Neuronal stem cell (in vitro differentiated cells): ENCODE results near the gene MYCN.
A peak's percentile ranks its signal among the peaks of the same experiment; 100 is the strongest.

Experiments used
- DNase-seq: peaks from one replicate; pipeline ENCODE4 v3.0.0-alpha.2; 2013; ENCODE audit warnings: low spot score
- H2AFZ ChIP-seq: one replicate; pipeline ENCODE4 v1.6.1; 2013; ENCODE audit warnings: mild to moderate bottlenecking, low read length, inconsistent platforms
- H2AK5ac ChIP-seq: 2 replicates; pipeline ENCODE4 v1.6.1; 2013; ENCODE audit warnings: low read depth, mild to moderate bottlenecking, inconsistent platforms, low read length, moderate library complexity, mixed read lengths
- H2BK120ac ChIP-seq: 2 replicates; pipeline ENCODE4 v1.6.1; 2013; ENCODE audit warnings: low read depth, mild to moderate bottlenecking, inconsistent platforms, low read length, moderate library complexity, mixed read lengths
- H2BK12ac ChIP-seq: one replicate; pipeline ENCODE4 v1.6.1; 2013; ENCODE audit warnings: low read length, inconsistent platforms
- H2BK15ac ChIP-seq: 2 replicates; pipeline ENCODE4 v1.6.1; 2013; ENCODE audit warnings: mild to moderate bottlenecking, low read length, inconsistent platforms, mixed read lengths
- H2BK5ac ChIP-seq: one replicate; pipeline ENCODE4 v1.6.1; 2013; ENCODE audit warnings: inconsistent platforms, mild to moderate bottlenecking, low read length, moderate library complexity
- H3K14ac ChIP-seq: one replicate; pipeline ENCODE4 v1.6.1; 2013; ENCODE audit warnings: low read length, inconsistent platforms
- H3K18ac ChIP-seq: 2 replicates; pipeline ENCODE4 v1.6.1; 2013; ENCODE audit warnings: low read length, inconsistent platforms
- H3K23ac ChIP-seq: 2 replicates; pipeline ENCODE4 v1.6.1; 2013; ENCODE audit warnings: low read depth, mild to moderate bottlenecking, mixed read lengths, low read length, inconsistent platforms; ENCODE audit not compliant: poor library complexity
- H3K27ac ChIP-seq: replicated peaks from 3 replicates; pipeline ENCODE4 v1.5.1; 2013; ENCODE audit warnings: low read length, inconsistent platforms
- H3K27me3 ChIP-seq, 3 experiments: 2 replicates each; pipeline ENCODE4 v1.6.1; 2013; ENCODE audit warnings: low read length in 3 of 3, mild to moderate bottlenecking in 2 of 3, inconsistent platforms in 1 of 3, low read depth in 1 of 3, mixed read lengths in 1 of 3, moderate library complexity in 1 of 3; ENCODE audit not compliant: control insufficient read depth in 3 of 3, insufficient read depth in 3 of 3
- H3K36me3 ChIP-seq, 2 donors: replicated peaks in 1 of 2; 2 replicates each; pipeline ENCODE4 v1.6.1; 2013; ENCODE audit warnings: low read length in 2 of 2; ENCODE audit not compliant: control insufficient read depth in 2 of 2, insufficient read depth in 2 of 2
- H3K4ac ChIP-seq: 2 replicates; pipeline ENCODE4 v1.6.1; 2013; ENCODE audit warnings: inconsistent platforms, mild to moderate bottlenecking, low read length, moderate library complexity
- H3K4me1 ChIP-seq, 2 donors: 1 replicate in 1 of 2; 2 replicates in 1 of 2; pipeline ENCODE4 v1.6.1; 2013; ENCODE audit warnings: low read length in 2 of 2, low read depth in 1 of 2; ENCODE audit not compliant: control insufficient read depth in 2 of 2, insufficient read depth in 1 of 2
- H3K4me2 ChIP-seq: one replicate; pipeline ENCODE4 v1.6.1; 2013; ENCODE audit warnings: mild to moderate bottlenecking, low read length, inconsistent platforms; ENCODE audit not compliant: insufficient read depth, poor library complexity, severe bottlenecking
- H3K4me3 ChIP-seq, 2 donors: 2 replicates each; pipeline ENCODE4 v1.5.1; 2013; ENCODE audit warnings: low read length in 2 of 2, mild to moderate bottlenecking in 2 of 2, inconsistent platforms in 1 of 2, moderate library complexity in 1 of 2
- H3K79me1 ChIP-seq: one replicate; pipeline ENCODE4 v1.6.1; 2013; ENCODE audit warnings: low read depth, mild to moderate bottlenecking, inconsistent platforms, low read length, moderate library complexity
- H3K9ac ChIP-seq: one replicate; pipeline ENCODE4 v1.6.1; 2013; ENCODE audit warnings: mild to moderate bottlenecking, low read depth, low read length, inconsistent platforms; ENCODE audit not compliant: poor library complexity
- H3K9me3 ChIP-seq, 2 donors: replicated peaks in 1 of 2; 2 replicates each; pipeline versions ENCODE3 to v1.6.1; 2013; ENCODE audit warnings: low read length in 2 of 2, mild to moderate bottlenecking in 2 of 2, inconsistent platforms in 1 of 2, low read depth in 1 of 2, mixed read lengths in 1 of 2, moderate library complexity in 1 of 2; ENCODE audit not compliant: control insufficient read depth in 2 of 2, insufficient read depth in 1 of 2
- H4K8ac ChIP-seq: one replicate; pipeline ENCODE4 v1.6.1; 2013; ENCODE audit warnings: low read depth, mild to moderate bottlenecking, inconsistent platforms, low read length, moderate library complexity
- H4K91ac ChIP-seq: one replicate; pipeline ENCODE4 v1.6.1; 2013; ENCODE audit warnings: low read length, low read depth, mild to moderate bottlenecking, inconsistent platforms; ENCODE audit not compliant: poor library complexity
- WGBS, 2 donors: extraction: QIAGEN DNeasy Blood & Tissue Kit; methylation state at CpG; one replicate each; pipeline ENCODE4 v1.1.7; 2013; ENCODE audit warnings: missing lambda C conversion rate in 2 of 2, mixed read lengths in 1 of 2; ENCODE audit not compliant: insufficient read length in 2 of 2, insufficient replicate concordance in 1 of 2; ENCODE audit errors: extremely low coverage in 2 of 2; 5-methylcytosine and 5-hydroxymethylcytosine counted together

The MYCN gene

GRCh38 chr2:15990151-15991101, 50.1 kb downstream of the MYCN start:
- Histone ChIP-seq H3K27me3 (no peaks in the 10 kb centered on the region), H3K4me3 (no peak overlapping the region), H3K4me2 (no peak overlapping the region), H2BK12ac (no peak overlapping the region), H3K14ac (no peak overlapping the region), H3K27ac (no peak overlapping the region), H2BK120ac (no peak overlapping the region), H4K91ac (no peak overlapping the region), H3K79me1 (no peaks in the 10 kb centered on the region), H3K23ac (no peak overlapping the region), H2AFZ (no peak overlapping the region), H2BK15ac (peak overlapping the region; percentile 82), H2BK5ac (no peak overlapping the region), H3K9ac (no peak overlapping the region), H3K4me1 (peaks cover 10 to 14% of the 10 kb centered on the region in 2 donors), H3K9me3 (peaks cover 0 to 3% of the 10 kb centered on the region in 2 donors), H2AK5ac (no peak overlapping the region), H3K36me3 (no peaks in the 10 kb centered on the region), H4K8ac (no peak overlapping the region), H3K4ac (no peak overlapping the region), H3K18ac (peak overlapping the region; percentile 77)
- no peak for DNase-seq
- no CpG with 5 or more reads among the region's 11 CpGs for WGBS, 2 donors

- Histone ChIP-seq H3K4me3 (no peak overlapping the region), H2AFZ (no peak overlapping the region), H2BK15ac (no peak overlapping the region), H3K4me1 (peaks cover 6% of the 10 kb centered on the region in 2 donors), H3K9ac (no peak overlapping the region), H4K91ac (no peak overlapping the region), H2BK5ac (no peak overlapping the region), H4K8ac (no peak overlapping the region), H3K23ac (no peak overlapping the region), H3K9me3 (no peaks in the 10 kb centered on the region), H2BK120ac (no peak overlapping the region), H3K4ac (no peak overlapping the region), H3K36me3 (no peaks in the 10 kb centered on the region), H3K14ac (no peak overlapping the region), H3K18ac (no peak overlapping the region), H2BK12ac (no peak overlapping the region), H3K79me1 (no peaks in the 10 kb centered on the region), H3K27ac (no peak overlapping the region), H2AK5ac (no peak overlapping the region), H3K27me3 (no peaks in the 10 kb centered on the region), H3K4me2 (no peak overlapping the region)
- no CpG with 5 or more reads among the region's 3 CpGs for WGBS, 2 donors
- no peak for DNase-seq
Measured at GRCh38 chr2:15991231-15991630, 50.9 kb downstream of the MYCN start.

- Histone ChIP-seq H4K8ac (no peak overlapping the region), H3K18ac (no peak overlapping the region), H2BK12ac (no peak overlapping the region), H3K27ac (no peak overlapping the region), H3K4me1 (peaks cover 0 to 8% of the 10 kb centered on the region in 2 donors), H3K36me3 (no peaks in the 10 kb centered on the region), H3K9me3 (no peaks in the 10 kb centered on the region), H4K91ac (no peak overlapping the region), H3K27me3 (no peaks in the 10 kb centered on the region), H3K14ac (no peak overlapping the region), H3K4me3 (no peak overlapping the region), H2AK5ac (no peak overlapping the region), H2BK15ac (no peak overlapping the region), H2BK5ac (no peak overlapping the region), H3K4me2 (no peak overlapping the region), H3K9ac (no peak overlapping the region), H3K23ac (no peak overlapping the region), H2BK120ac (no peak overlapping the region), H3K4ac (no peak overlapping the region), H2AFZ (no peak overlapping the region), H3K79me1 (no peaks in the 10 kb centered on the region)
- no CpG with 5 or more reads among the region's 10 CpGs for WGBS, 2 donors
- DNase-seq, result no peak
Measured at GRCh38 chr2:15992457-15993231, 52.3 kb downstream of the MYCN start.

- no peak overlapping the region for H2BK5ac ChIP-seq
- no peak for DNase-seq
- H3K4me2 ChIP-seq, result no peak overlapping the region
- no peak overlapping the region for H2AFZ ChIP-seq
- H3K4me3 ChIP-seq, result no peak overlapping the region
- H2BK12ac ChIP-seq, result no peak overlapping the region
- no peak overlapping the region for H2BK120ac ChIP-seq
- H3K18ac ChIP-seq, result peak overlapping the region; percentile 12
- H3K4me1 ChIP-seq, result peaks cover 0 to 8% of the 10 kb centered on the region in 2 donors
- H4K91ac ChIP-seq, result no peak overlapping the region
- no peak overlapping the region for H3K14ac ChIP-seq
- H3K27me3 ChIP-seq, result no peaks in the 10 kb centered on the region
- no peak overlapping the region for H3K9ac ChIP-seq
- no peaks in the 10 kb centered on the region for H3K9me3 ChIP-seq
- H4K8ac ChIP-seq, result no peak overlapping the region
- no peak overlapping the region for H2AK5ac ChIP-seq
- no peak overlapping the region for H3K4ac ChIP-seq
- WGBS, 2 donors, result no CpG with 5 or more reads among the region's 6 CpGs
- no peaks in the 10 kb centered on the region for H3K36me3 ChIP-seq
- no peak overlapping the region for H3K27ac ChIP-seq
- no peak overlapping the region for H3K23ac ChIP-seq
- H2BK15ac ChIP-seq, result no peak overlapping the region
- no peaks in the 10 kb centered on the region for H3K79me1 ChIP-seq
Measured at GRCh38 chr2:15993232-15993610, 52.9 kb downstream of the MYCN start.
